T-helper 22 cell (primary cell): Measurements from ENCODE around the gene PSMD1.

ENCODE experiments used
- DNase-seq: peaks from one replicate; pipeline ENCODE4 v3.0.0-alpha.2; 2020; ENCODE audit warnings: low read depth

PSMD1 gene

GRCh38 chr2:231034291-231034882, 22.3 kb upstream of the PSMD1 start:
- no peak for DNase-seq

GRCh38 chr2:231036131-231036530, 20.5 kb upstream of the PSMD1 start:
- no peak for DNase-seq

GRCh38 chr2:231036578-231037106, 20.0 kb upstream of the PSMD1 start:
- DNase-seq: no peak

- DNase-seq: no peak
Measured at GRCh38 chr2:231037202-231037730, 19.4 kb upstream of the PSMD1 start, which contains the start of gene C2orf72. C2orf72 (plus strand) TSS chr2:231037523; CDS start chr2:231037566, 43 bp downstream.

GRCh38 chr2:231037731-231038482, 18.8 kb upstream of the PSMD1 start:
- no peak for DNase-seq

- no peak for DNase-seq
Measured at GRCh38 chr2:231038483-231039293, 18.0 kb upstream of the PSMD1 start.

- DNase-seq: no peak
Measured at GRCh38 chr2:231039294-231039664, 17.4 kb upstream of the PSMD1 start.

- no peak for DNase-seq
Measured at GRCh38 chr2:231039821-231040364, 16.8 kb upstream of the PSMD1 start.

GRCh38 chr2:231041061-231041689, 15.5 kb upstream of the PSMD1 start:
- DNase-seq: no peak

- DNase-seq: no peak
Measured at GRCh38 chr2:231043796-231044195, 12.9 kb upstream of the PSMD1 start.

- no peak for DNase-seq
Measured at GRCh38 chr2:231046916-231047273, 9.8 kb upstream of the PSMD1 start.

GRCh38 chr2:231047274-231047922, 9.3 kb upstream of the PSMD1 start:
- DNase-seq: no peak

GRCh38 chr2:231047923-231048915, 8.4 kb upstream of the PSMD1 start:
- no peak for DNase-seq

- no peak for DNase-seq
Measured at GRCh38 chr2:231049286-231050017, 7.2 kb upstream of the PSMD1 start.

GRCh38 chr2:231050018-231050901, 6.4 kb upstream of the PSMD1 start:
- DNase-seq: no peak

GRCh38 chr2:231051116-231051515, 5.6 kb upstream of the PSMD1 start:
- DNase-seq: no peak

- peak; percentile 65 for DNase-seq
Measured at GRCh38 chr2:231052494-231053451, 3.9 kb upstream of the PSMD1 start.
